NCI-H524 (cell line): ENCODE data around the gene CDKN1A.
"Not testable (repeated sequence)": the region's sequence is repeated elsewhere in the genome, so short reads cannot be mapped to it uniquely, and the experiment has no call there.

ENCODE experiments used
- DNase-seq, 2 experiments: peaks; one replicate each; lab custom pipeline; 2025; lab: John Stamatoyannopoulos, UW

Gene CDKN1A

DNA sequence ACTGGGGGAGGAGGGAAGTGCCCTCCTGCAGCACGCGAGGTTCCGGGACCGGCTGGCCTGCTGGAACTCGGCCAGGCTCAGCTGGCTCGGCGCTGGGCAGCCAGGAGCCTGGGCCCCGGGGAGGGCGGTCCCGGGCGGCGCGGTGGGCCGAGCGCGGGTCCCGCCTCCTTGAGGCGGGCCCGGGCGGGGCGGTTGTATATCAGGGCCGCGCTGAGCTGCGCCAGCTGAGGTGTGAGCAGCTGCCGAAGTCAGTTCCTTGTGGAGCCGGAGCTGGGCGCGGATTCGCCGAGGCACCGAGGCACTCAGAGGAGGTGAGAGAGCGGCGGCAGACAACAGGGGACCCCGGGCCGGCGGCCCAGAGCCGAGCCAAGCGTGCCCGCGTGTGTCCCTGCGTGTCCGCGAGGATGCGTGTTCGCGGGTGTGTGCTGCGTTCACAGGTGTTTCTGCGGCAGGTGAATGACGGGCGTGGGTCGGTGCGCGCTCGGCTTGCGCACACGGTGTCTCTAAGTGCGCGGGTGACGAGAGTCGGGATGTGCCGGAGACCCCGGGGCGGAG is at the start of gene CDKN1A:
Gene CDKN1A (plus strand): TSS at position 227 of the 555 bp plus-strand sequence. CDS start 5,388 bp downstream, outside the sequence.
- DNase-seq: peak; percentile 79 to 92

DNA sequence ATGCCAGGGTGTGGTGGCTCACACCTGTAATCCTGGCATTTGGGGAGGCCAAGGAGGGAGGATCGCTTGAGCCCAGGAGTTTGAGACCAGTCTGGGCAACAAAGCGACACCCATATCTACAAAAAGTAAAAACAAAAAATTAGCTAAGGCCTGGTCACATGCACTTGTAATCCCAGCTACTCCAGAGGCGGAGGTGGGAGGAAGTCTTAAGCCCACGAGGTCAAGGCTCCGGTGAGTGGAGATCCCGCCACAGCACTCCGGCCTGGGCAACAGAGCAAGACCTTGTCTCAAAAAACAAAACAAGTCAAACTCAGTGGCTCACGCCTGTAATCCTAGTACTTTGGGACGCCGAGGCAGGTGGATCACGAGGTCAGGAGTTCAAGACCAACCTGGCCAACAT is 48.7 kb upstream of the CDKN1A start:
- no peak for DNase-seq

DNA sequence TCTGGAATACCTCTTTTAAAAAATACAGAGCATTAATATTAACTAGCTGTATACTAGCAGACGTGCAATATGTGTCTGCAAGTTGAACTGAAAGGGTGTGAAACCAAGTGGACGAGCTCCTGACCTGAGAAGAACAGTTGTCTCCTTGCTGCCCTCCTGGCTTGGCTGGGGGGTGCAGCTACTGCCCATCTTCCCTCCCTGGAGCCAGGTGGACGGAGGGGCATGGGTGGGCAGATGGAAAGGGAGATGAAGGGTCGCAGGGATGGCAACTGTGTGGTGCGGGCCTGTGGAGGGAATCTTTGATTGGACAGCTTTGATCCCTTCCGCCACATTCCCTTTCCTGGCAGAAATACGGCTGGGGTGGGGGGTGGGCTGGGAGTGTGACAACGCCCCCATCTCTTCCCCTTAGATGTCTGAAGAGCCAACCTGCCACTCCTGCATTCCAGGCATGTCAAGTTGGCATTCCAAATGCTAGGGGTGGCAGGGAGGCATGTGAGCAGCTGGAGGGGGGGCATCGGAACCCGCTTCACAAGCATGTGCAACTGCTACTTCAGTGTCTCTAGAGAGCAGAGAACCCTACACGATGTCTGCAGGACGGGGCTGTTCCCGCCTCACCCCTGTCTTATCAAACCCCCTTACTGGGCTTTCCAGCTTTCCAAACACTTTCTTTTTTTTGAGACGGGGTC is 47.0 kb upstream of the CDKN1A start:
- peak in 1 of 2 experiments; percentile 46 for DNase-seq

DNA sequence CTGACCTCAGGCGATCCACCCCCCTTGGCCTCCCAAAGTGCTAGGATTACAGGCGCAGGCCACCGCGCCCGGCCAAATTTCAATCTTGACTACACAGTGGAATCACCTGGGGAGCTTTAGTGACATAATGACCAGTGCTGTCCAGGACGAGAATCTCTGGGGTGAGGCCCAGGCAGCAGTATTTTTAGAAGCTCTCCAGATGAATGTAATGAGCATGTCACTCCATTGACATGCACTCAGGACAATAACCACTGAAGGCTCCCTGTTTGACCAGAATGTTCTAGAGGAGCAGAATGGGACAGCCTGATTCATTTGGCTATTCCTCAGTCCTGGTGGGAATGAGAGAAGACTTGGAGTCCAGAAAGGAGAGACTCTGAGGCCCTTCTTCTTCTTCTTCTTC is 45.1 kb upstream of the CDKN1A start:
- DNase-seq: no peak

DNA sequence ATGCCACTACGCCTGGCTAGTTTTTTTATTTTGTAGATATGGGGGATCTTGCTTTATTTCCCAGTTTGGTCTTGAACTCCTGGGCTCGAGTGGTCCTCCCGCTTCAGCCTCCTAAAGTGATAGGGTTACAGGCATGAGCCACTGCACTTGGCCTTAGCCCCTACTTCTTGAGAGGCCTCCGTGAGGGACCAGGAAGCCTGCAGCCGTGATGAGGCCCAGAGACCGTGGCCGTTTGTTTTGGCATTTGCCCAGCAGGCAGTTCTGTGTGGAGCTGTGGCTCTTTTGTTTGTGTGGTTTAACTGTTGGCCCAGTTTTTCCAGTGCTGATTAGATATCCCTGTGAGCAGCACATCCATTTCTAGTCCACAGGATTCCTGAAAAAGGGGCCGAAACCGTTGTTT is 44.6 kb upstream of the CDKN1A start:
- DNase-seq: no peak

DNA sequence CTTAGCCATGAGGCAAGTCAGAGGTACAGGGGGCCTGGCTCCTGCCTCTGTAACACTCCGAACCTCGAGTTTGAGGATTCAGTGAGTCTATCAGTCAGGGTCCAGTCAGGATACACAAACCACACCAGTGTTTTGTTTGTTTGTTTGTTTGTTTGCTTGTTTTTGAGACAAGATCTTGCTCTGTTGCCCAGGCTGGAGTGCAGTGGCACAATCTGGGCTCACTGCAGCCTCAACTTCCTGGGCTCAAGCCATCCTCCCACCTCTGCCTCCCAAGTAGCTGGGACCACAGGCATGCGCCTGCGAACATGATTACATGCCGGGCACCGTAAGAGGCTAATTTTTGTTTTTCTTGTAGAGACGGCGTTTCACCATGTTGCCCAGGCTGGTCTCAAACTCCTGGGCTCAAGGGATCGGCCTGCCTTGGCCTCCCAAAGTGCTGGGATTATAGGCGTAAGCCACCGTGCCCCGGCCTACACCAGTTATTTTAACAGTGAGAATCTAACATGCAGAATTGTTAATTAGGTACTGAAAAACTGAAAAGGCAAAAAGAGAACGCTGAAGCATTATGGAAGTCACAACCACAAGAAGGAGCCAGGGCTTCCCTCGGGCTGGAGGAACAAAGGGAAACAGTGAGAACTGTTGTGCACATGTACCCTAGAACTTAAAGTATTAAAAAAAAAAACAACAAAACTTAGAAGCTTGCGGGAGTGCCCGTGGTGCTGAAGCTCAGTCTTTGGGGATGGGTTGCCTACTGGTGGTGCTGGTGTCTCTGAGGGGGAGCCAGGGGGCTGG is 44.0 kb upstream of the CDKN1A start:
- DNase-seq: no peak

DNA sequence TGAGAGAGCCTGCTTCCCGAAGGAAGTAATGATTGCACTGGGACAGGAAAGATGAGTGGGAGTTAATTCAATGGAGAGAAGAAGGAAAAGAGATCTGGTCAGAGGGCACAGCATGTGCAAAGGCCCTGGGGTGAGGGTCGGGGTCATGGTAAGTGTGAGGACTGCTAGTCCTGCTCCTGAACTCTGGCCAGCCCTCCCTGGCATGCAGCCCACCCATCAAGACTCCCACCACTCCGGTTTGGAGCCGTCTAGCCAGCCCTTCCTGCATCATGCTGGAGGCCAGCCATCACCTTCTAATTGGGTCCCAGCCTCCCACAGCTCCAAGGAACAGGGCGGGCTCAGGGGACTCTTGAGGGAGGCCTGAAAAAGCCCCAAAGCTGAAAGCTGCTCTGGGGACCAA is 42.2 kb upstream of the CDKN1A start:
- DNase-seq: no peak

DNA sequence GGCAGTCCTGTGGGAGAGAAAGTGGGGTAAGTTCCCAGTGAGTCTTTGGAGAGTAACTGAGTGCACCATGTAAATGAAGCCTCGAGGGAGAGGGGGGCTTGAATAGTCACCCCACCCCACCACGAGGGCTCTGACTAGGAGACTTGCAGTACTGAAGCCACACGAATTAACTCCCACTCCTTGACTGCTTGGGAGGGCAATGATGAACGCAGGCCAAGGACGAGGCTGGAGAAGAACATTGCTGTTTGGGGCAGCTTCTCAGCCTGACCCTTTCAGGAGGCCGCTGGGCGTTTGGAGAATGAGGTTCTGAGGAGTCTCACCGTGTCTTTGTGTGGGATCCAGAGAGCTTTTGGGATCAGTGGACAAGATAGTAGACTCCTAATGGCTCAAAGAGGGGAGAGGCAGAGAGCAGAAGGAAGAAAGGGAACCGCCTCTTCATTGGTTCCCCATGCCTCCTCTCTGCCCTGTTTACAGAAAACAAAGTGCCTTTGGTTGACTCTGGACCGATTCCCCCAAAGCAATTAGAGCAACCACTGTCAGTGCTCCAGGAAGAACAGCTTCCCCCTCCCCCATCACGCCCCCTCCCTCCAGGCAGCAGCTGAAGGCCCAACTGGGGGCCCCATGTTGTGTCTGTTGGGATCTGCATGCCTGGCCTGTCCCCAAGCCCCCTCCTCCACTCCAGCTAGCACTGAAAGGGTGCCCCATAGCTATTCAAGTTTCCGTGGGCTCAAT is 41.7 kb upstream of the CDKN1A start:
- DNase-seq: no peak

DNA sequence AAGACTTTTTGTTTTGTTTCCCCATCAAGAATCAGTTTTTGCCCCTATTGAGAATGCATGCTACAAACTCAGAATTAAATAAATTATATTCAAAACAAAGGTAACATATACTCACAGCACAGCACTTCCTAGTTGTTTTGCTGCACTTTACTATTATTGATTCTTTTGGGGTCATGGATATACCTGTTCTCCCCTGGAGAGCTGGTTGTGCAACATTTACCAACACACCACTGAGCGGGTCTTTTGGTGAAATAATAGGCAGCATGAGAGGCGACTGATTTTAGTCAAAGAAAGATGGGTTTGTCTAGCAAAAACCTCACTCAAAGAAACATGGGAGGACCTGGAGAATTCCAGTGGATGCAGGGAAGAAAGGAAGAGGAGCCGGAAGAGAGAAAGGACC is 39.9 kb upstream of the CDKN1A start:
- no peak for DNase-seq

DNA sequence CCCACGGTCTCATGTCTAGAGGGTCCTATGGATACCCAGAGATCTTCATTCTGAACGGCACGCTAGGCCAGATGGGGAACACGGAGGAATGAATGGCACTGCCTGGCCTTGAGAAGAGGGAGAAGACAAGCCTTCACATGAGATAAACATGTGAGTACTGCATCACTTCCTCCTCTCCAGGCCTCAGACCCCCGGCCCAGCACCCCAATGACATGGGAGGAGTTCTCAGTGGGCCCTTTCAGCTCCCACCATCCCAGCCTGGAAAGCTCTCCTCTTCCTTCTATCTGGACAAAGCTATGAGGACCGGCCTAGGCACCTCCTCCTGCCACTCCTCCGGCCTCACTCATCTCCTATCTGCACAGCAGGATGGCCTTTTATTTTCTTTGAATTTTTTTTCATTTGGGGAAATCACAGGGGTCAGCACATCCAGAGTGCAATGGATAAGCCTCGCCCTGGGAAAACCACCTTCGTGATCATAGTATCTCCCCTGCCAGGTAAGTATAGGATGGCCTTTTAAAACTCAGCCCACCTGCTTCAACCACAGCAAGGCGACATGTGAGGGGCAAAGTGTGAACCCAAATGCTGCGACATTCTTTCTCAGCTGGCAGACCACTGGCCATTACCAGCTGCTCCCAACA is 39.2 kb upstream of the CDKN1A start:
- DNase-seq: no peak

DNA sequence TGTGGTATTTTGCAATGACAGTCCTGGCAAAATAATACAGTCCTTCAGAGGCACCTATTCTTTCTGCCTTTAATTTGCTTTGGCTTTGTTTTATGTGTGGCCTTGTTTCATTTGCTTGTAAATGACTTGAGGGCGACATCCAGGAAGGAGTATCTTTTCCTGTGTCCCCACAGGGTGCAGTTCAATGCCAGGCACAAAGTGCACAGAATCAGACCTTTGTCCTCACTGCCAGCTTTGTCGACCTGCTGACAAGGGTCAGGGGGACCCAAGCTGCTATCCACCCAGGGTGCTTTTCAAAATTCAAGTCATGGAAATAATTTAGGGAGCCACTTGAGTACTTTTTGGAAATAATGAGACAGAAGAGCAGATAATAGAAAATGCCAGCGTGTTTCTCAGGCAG is 37.0 kb upstream of the CDKN1A start:
- DNase-seq: no peak

DNA sequence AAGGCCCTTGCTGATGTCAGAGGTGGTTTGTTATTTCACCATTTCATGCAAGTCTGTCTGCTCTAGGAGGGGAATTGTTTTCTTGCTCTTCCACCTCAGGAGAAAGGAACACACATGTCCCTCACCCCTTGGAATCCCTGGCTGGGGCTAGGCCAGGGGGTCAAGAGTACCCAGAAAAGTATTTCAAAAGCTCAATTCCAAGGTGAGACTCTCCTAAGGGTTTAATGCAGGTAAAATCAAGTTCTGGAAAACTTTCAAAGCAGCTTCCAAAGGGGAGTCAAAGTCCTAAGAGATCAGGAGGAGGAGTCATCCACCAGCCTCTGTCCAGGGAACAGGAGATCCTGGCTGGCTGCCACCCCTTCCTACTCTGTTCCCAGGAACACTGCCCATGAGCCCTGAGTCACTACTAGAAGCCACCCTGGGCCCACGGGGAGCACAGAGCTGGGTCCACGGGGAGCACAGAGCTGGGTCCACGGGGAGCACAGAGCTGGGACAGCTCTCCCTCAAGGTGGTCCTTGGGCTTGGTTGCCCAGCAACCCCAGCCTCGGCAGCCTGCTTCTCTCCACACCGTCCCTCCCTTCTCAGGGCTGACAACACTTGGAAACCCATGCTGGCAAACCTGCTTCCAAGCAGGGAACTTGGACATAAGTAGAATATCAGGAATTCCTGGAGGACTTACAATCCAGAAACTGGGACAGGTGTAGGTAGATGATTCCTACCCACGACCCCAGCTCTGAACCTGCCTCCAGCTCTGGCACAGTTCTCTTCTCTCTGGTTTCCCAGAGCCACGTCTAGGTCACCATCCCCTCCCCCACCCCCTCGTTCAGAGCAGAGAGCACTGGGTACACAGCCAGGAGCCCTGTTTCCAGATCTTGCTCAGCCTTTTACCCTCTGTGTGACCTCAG is 35.3 kb upstream of the CDKN1A start:
- no peak for DNase-seq

DNA sequence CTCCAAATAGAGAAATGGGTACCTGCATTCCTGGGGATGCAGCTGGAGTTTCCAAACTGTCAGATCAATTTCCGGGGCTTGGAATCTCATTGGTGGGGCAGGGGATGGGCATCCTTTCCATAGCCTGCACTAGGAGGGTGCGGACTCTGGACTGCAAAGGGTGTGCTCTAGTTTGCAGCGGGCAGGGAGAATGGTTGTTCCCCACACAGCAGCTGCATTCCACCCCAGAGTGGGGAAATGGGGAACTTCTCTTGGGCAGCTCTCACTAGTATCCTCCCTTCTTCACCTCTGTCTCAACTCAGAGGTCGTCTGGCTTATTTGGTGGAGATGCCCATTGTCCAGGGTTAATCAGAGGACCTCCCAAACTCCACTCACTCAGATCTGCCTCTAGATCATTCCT is 34.5 kb upstream of the CDKN1A start:
- no peak for DNase-seq

DNA sequence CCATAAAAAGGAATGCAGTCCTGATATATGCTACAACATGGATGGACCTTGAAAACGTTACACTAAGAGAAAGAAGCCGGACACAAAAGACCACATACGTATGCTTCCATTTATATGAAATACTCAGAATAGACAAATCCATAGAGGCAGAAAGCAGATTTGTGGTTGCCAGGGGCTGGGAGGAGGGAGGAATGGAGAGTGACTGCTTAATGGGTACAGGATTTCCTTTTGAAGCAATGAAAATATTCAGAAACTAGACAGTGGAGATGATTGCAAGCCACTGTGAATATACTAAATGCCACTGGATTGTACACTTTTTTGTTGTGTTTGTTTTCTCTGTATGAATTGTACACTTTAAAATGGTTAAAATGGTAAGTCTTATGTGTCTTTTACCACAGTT is 29.4 kb upstream of the CDKN1A start:
- no peak for DNase-seq

DNA sequence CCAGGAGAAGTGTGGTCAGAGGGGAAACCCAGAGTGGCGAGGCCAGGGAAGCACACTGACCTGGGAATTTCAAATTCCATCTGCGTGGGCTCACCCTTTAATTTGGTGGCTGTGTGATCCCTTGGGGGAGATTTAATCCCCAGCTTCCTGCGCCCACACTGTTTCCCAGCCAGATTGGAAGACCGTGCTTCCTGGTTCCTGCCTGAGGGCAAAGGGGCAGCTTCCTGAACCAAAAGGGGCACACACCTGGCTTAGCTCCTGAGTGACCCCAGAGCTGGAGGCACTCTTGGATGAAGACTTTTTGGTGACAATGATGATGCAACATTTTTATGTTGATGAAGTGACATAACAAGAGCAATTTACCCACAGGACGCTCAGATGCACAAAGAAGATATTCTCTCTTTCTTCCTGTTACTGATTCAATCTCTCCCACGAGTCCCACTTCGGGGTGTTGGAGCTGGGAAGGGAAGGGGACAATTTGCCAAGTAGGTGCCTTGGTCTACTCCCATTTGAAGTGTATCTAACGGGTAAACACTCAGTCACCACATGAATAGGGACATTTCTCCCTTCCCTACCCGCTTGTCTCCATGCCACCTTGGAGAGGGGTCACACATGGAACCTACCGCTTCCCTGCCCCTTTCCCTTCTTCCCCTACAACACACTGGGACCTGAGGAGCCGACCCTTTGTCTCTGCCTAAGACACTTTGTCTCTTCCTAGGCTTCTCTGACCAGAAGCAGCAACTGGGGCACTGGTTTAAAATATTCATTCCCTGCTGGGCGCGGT is 28.6 kb upstream of the CDKN1A start:
- no peak for DNase-seq

DNA sequence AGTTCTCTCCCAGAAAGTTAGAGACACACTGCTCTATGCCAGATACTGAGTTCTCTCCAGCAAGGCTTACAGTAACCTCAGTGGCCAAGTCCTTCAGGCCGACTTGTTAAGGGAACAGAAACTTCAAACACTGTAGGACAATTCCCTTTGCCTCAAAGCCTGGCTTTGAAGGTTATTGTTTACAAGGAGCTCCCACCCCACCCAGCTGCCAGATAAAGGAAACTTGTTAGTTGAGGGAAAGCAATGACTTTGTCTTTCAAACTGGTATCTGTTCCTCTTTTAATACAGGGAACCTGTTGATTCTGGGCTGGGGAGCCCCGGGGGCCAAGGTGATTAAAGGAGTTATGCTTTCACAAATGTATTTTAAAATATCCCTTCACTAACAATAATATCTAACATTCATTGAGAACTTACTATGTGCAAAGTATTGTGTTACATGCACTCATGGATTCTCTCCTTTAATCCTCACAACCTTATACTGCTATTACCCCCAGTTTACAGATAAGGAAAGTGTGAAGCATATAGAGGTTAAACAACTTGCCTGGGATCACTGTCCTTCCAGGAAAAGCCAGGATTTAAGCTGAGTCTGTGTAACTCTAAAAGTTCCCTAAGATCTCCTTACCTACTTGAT is 27.6 kb upstream of the CDKN1A start:
- DNase-seq: no peak

DNA sequence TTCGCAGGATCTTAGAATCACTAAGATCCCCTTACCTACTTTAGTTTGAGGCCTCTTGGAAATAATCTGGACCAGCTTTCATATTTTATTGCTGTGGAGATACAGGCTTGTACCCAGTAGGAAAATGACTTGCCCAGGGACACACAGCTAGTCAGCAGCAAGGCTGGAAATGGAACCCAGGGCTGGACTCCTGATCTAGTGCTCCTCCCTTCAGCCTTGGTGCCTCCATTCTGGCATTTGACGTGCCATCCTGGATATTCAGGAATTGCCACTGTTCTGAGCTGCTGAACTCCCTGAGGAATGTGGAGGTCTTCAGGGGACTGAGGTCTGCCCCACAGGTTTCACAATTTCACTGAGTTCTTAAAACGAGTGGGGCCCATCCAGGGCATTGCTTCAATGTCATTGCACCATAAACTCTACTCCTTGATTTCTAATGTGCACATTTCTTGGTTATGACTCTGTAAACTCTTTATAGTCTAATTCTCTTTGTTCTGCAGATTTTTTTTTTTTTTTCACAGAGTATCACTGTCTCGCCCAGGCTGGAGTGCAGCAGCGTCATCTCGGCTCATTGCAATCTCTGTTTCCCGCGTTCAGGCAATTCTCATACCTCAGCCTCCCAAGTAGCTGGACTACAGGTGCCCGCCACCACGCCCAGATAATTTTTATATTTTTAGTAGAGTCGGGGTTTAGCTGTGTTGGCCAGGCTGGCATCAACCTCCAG is 26.7 kb upstream of the CDKN1A start:
- no peak for DNase-seq

DNA sequence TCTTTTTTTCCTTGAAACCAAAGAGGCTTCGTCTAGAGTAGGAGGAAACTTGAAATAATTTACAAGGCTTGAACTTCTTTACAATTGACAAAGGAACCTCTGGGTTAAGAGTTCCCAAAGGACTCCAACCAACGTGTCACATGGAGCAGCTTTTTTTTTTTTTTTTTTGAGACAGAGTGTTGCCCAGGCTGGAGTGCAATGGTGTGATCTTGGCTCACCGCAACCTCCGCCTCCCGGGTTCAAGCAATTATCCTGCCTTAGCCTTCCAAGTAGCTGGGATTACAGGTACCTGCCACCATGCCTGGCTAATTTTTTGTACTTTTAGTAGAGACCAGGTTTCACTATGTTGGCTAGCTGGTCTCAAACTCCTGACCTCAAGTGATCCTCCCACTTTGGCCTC is 24.0 kb upstream of the CDKN1A start:
- DNase-seq: not testable (repeated sequence)

DNA sequence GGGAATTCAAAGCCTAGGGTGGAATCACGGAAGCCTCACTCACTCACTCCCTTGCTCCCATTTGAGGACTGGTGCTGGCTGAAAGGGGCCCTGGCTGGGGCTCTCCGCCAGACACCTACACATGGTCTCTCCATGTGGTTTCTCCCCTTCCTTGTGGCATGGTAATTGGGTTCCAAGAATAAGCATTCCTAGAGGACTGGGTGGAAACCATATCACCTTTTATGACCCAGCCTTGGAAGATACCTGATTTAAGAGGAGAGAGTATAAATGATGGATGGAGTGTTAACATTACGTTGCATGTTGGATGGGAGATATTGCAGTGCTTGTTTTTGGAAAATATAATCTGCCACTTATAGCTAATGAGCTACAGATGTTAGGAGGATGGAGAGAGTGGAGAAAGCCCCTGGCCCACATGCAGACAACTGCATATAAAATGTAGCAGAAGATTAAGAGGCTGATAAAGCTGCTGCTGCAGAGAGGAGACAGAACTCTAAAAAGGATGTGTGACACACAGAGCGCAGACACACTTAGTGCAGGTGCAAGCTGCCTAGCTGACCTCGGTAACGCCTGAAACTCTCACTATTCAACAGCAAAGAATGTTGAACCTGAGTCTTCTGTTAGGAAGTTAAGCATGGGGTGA is 23.3 kb upstream of the CDKN1A start:
- DNase-seq: peak; percentile 70 to 85
